B cell (primary cell): Measurements from ENCODE around the gene GAREM1.

ENCODE experiments used
- CTCF ChIP-seq: fragments of 200-600 bp; IDR thresholded peaks from one replicate; pipeline ENCODE4 v1.8.0; 2022; ENCODE audit warnings: antibody characterized with exemption, mild to moderate bottlenecking
- EZH2 ChIP-seq: IDR thresholded peaks from 2 replicates; pipeline ENCODE4 v1.6.1; 2012; ENCODE audit warnings: borderline replicate concordance, low read depth, mild to moderate bottlenecking, moderate library complexity, low read length; ENCODE audit not compliant: insufficient read depth, poor library complexity, severe bottlenecking

GRCh38 chr18:32315881-32316280, 154.8 kb downstream of the GAREM1 start:
- TF ChIP-seq CTCF = no peak
- TF ChIP-seq EZH2 = no peak
